Neural cell (in vitro differentiated cells): ENCODE results near the gene ZC3H15.
A peak's percentile ranks its signal among the peaks of the same experiment; 100 is the strongest.

Experiments used
- EP300 ChIP-seq: fragments of 450-650 bp; conservative IDR thresholded peaks from 2 replicates; pipeline ENCODE4 v1.6.1; 2014; ENCODE audit warnings: antibody characterized with exemption, mild to moderate bottlenecking, moderate library complexity; ENCODE audit not compliant: poor library complexity, severe bottlenecking
- EZH2 ChIP-seq: fragments of 200-600, 300-800 bp; shearing (Covaris generic), sonication (generic); IDR thresholded peaks from 2 replicates; pipeline ENCODE4 v1.6.1; 2014; ENCODE audit warnings: antibody characterized with exemption, low read length, borderline replicate concordance, mild to moderate bottlenecking; ENCODE audit not compliant: insufficient read depth, poor library complexity, severe bottlenecking
- POLR2AphosphoS5 ChIP-seq: IDR thresholded peaks from 2 replicates; pipeline ENCODE4 v1.6.1; 2012
- TF ChIP-seq, protein P1 (sequence below): fragments of 450-650 bp; IDR thresholded peaks from 2 replicates; pipeline ENCODE4 v1.5.1; 2014; ENCODE audit warnings: antibody characterized with exemption, mild to moderate bottlenecking, moderate library complexity; ENCODE audit not compliant: poor library complexity, severe bottlenecking
- TF ChIP-seq, protein P2 (sequence below): IDR thresholded peaks from 2 replicates; pipeline ENCODE4 v1.6.1; 2012; ENCODE audit warnings: borderline replicate concordance

DNA sequence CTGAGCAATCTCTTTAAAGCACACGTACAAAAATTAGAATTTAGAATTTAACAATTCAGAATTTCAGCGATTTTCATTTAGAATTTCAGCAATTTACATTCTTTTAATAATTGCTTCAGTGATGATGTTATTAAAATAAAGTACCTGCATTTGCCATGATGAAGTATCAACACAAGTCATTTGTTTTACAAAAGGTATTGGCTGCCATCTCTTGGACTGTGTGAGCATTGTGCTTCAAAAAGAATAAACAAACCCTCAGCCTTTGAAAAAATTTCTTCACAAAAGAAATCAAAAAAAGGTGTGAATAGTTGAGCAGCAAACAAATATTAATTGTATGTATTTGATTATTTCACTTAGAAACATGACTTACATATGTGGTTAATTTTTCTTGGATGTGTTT is 27.1 kb upstream of the ZC3H15 start:
- TF ChIP-seq EZH2 (no peak), EP300 (no peak), POLR2AphosphoS5 (no peak)
- TF ChIP-seq, protein P1, sequence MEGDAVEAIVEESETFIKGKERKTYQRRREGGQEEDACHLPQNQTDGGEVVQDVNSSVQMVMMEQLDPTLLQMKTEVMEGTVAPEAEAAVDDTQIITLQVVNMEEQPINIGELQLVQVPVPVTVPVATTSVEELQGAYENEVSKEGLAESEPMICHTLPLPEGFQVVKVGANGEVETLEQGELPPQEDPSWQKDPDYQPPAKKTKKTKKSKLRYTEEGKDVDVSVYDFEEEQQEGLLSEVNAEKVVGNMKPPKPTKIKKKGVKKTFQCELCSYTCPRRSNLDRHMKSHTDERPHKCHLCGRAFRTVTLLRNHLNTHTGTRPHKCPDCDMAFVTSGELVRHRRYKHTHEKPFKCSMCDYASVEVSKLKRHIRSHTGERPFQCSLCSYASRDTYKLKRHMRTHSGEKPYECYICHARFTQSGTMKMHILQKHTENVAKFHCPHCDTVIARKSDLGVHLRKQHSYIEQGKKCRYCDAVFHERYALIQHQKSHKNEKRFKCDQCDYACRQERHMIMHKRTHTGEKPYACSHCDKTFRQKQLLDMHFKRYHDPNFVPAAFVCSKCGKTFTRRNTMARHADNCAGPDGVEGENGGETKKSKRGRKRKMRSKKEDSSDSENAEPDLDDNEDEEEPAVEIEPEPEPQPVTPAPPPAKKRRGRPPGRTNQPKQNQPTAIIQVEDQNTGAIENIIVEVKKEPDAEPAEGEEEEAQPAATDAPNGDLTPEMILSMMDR = peak; percentile 75
- TF ChIP-seq, protein P2, sequence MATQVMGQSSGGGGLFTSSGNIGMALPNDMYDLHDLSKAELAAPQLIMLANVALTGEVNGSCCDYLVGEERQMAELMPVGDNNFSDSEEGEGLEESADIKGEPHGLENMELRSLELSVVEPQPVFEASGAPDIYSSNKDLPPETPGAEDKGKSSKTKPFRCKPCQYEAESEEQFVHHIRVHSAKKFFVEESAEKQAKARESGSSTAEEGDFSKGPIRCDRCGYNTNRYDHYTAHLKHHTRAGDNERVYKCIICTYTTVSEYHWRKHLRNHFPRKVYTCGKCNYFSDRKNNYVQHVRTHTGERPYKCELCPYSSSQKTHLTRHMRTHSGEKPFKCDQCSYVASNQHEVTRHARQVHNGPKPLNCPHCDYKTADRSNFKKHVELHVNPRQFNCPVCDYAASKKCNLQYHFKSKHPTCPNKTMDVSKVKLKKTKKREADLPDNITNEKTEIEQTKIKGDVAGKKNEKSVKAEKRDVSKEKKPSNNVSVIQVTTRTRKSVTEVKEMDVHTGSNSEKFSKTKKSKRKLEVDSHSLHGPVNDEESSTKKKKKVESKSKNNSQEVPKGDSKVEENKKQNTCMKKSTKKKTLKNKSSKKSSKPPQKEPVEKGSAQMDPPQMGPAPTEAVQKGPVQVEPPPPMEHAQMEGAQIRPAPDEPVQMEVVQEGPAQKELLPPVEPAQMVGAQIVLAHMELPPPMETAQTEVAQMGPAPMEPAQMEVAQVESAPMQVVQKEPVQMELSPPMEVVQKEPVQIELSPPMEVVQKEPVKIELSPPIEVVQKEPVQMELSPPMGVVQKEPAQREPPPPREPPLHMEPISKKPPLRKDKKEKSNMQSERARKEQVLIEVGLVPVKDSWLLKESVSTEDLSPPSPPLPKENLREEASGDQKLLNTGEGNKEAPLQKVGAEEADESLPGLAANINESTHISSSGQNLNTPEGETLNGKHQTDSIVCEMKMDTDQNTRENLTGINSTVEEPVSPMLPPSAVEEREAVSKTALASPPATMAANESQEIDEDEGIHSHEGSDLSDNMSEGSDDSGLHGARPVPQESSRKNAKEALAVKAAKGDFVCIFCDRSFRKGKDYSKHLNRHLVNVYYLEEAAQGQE = no peak
